Stimulated activated CD4-positive, alpha-beta T cell treated with anti-CD3 and anti-CD28 coated beads, Interleukin-15, amount 100 ng/mL, for 24 hours (primary cell): ENCODE results near the gene CARD14.
"Not testable (repeated sequence)": the region's sequence is repeated elsewhere in the genome, so short reads cannot be mapped to it uniquely, and the experiment has no call there.

Experiments
- DNase-seq: peaks from one replicate; pipeline ENCODE4 v3.0.0-alpha.2; 2020

The CARD14 gene

GRCh38 chr17:80187090-80187489 is 17.3 kb downstream of the CARD14 start:
- no peak for DNase-seq

- no peak for DNase-seq
Measured at GRCh38 chr17:80187515-80187941, 17.7 kb downstream of the CARD14 start.

- no peak for DNase-seq
Measured at GRCh38 chr17:80189611-80190010, 19.8 kb downstream of the CARD14 start.

- DNase-seq = no peak
Measured at GRCh38 chr17:80190716-80191115, 20.9 kb downstream of the CARD14 start.

GRCh38 chr17:80191192-80191591 is 21.4 kb downstream of the CARD14 start:
- no peak for DNase-seq

GRCh38 chr17:80191865-80192661 is 22.2 kb downstream of the CARD14 start:
- no peak for DNase-seq

- DNase-seq = no peak
Measured at GRCh38 chr17:80195141-80195540, 25.3 kb downstream of the CARD14 start.

- DNase-seq = peak; percentile 57
Measured at GRCh38 chr17:80195671-80196529, 26.1 kb downstream of the CARD14 start.

- DNase-seq = no peak
Measured at GRCh38 chr17:80196652-80197051, 26.8 kb downstream of the CARD14 start.

- no peak for DNase-seq
Measured at GRCh38 chr17:80198144-80198661, 28.4 kb downstream of the CARD14 start.

- DNase-seq = not testable (repeated sequence)
Measured at GRCh38 chr17:80199295-80199694, 29.5 kb downstream of the CARD14 start.

- DNase-seq = no peak
Measured at GRCh38 chr17:80201446-80201845, 31.6 kb downstream of the CARD14 start.

GRCh38 chr17:80202197-80202596 is 32.4 kb downstream of the CARD14 start:
- DNase-seq = no peak

GRCh38 chr17:80203471-80203963 is 33.7 kb downstream of the CARD14 start:
- no peak for DNase-seq

GRCh38 chr17:80204626-80205468 is 35.0 kb downstream of the CARD14 start:
- no peak for DNase-seq

GRCh38 chr17:80205811-80206210 is 36.0 kb downstream of the CARD14 start:
- no peak for DNase-seq

- no peak for DNase-seq
Measured at GRCh38 chr17:80208050-80208449, 38.2 kb downstream of the CARD14 start.

GRCh38 chr17:80209765-80210164 is 39.9 kb downstream of the CARD14 start:
- DNase-seq = no peak

- DNase-seq = no peak
Measured at GRCh38 chr17:80210348-80211108, 40.7 kb downstream of the CARD14 start.

GRCh38 chr17:80212109-80212508 is 42.3 kb downstream of the CARD14 start:
- DNase-seq = no peak

- DNase-seq = no peak
Measured at GRCh38 chr17:80212511-80212910, 42.7 kb downstream of the CARD14 start.
